ENCODE results near the gene SREK1IP1.

The SREK1IP1 gene

DNA sequence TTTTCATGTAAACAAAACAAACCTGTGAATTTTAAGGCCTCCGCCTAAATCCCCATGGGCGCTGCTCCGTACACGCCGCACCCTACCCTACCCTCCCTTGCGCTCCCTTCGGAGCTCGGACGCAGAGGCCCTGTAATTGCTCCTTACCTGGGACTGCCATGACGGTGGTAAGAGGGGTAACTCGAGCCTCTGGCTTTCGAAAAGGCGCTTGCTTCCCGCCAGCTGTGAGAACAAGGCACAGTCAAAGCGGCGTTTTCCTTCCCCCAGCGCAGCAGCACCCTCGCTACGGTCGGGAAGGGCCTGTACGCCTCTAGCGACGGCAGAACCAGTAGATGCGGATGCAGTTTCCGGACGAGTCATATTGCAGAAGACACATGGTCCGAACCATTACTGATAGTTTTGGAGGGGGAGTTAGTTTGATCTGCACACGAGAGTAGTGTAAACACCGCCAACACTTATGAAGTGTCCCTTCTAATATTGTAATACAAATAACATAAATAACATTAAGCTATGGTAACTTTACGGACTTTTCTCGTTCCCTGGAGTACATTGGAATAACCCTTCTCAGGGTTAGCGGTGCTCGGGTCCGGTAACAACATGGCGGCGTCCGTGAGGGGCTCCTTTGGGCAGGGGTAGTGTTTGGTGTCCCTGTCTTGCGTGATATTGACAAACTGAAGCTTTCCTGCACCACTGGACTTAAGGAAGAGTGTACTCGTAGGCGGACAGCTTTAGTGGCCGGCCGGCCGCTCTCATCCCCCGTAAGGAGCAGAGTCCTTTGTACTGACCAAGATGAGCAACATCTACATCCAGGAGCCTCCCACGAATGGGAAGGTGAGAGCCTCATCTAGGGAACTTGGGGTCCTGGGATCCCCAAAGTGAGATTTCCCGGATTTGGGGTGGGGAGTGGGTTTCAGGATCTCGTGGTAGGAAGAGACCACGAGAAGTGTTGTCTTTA, at the start of gene SREK1IP1, which contains the start of gene CWC27:
TSS of gene SREK1IP1 (minus strand) at position 334 of the 955 bp plus-strand sequence. CDS start at position 160, 174 bp downstream.
TSS of gene CWC27 (plus strand) at position 573 of the 955 bp plus-strand sequence. CDS start at position 790, 217 bp downstream.
- peak; percentile 78 for DNase-seq (ENCODE audit: low read depth)

DNA sequence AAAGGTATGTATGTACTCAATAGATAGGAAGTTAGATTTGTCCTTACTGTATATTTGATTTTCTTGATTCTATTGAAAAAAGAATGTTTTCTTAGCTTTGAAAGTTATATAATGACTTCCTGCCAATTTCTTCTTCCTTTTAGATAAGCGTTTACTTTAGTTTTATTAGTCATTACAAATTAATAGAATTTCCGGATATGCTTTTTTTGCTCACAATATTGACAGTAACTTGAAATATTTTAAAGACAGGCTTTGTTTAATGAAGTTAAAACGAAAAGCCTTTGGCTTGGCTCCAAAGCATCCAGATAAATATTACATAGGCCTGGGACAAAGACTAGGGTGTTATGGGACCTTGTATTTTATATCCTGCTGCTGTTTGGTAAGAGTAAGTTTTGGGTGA, 49.8 kb upstream of the SREK1IP1 start:
- no peak for DNase-seq (ENCODE audit: low read depth)

DNA sequence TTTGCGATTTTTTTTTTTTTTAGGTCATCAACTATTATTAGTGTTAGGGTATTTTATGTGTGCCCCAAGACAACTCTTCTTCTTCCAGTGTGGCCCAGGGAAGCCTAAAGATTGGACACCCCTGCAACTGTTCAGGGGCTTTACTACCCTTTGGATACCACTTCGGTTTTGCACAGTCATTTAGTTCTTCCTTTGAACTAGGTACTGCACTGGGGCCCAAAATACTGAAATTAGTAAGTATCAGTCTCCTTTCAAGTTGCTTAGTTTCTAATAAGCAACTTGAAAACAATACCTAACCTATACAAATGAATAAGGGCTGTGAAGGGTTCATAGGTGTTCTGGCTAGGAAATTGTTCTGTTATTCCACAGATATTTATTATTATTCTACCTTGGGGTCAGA, 45.6 kb upstream of the SREK1IP1 start:
- no peak for DNase-seq (ENCODE audit: low read depth)

DNA sequence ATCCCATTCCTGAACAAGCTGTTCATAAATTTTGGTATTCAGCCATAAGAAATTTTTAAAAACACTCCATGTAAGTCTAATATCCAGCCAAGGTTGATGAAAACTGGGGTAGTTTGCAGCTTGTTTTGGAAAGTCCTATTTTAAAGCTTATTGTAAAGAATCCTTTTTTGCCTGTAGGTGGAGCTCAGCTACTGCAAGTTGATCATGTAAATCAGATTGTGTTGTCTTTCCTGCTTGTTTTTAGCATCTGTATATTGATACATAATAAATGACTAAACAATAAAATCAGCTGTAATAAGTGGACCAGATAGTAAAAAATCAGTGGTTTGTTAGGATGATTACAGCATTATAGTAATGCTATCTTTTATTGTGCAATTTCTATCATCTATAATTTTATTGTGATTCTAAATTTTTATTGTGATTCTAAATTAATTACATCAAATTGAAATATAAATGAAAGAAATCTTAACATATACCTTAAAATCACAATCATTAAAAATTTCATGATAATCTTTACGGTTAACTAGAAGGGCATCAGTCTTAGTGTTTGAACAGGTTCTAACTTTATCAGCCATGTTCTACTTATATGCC, 42.7 kb upstream of the SREK1IP1 start:
- peak; percentile 51 for DNase-seq (ENCODE audit: low read depth)

DNA sequence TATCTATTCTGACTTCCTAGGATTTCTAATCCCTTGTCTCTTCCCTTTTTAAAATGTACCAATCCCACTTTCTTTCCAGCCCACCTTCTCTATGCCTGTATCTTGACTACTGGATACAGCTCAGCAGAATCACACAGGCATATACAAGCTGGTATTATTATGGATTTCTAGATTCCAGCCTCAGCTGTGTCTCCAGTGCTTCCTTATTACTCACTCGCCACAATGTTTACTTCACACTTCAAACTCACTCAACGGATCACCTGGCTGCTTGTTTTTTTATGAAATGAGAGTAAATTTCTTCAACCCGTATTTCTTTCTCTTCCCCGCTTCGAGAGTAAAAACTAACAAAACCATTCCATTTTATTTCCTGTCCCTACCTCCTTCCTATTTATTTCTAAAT, 39.0 kb upstream of the SREK1IP1 start:
- DNase-seq (ENCODE audit: low read depth): peak; percentile 42

DNA sequence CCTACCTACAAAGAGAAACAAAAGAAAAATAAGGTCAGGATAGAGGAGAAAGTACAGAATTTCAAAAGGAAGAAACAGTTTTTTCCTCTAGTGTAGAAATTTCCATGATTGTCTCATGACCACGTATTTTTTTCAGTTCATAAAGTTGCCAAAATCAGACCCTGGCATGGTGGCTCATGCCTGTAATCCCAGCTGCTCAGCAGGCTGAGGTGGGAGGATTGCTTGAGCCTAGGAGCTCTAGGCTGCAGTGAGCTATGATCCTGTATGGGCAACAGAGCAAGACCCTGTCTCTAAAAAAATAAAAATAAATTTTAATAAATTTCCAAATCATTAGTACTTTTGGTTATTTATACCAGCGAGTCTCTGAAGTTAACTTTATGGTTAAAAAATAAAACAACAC, 38.0 kb upstream of the SREK1IP1 start:
- no peak for DNase-seq (ENCODE audit: low read depth)

DNA sequence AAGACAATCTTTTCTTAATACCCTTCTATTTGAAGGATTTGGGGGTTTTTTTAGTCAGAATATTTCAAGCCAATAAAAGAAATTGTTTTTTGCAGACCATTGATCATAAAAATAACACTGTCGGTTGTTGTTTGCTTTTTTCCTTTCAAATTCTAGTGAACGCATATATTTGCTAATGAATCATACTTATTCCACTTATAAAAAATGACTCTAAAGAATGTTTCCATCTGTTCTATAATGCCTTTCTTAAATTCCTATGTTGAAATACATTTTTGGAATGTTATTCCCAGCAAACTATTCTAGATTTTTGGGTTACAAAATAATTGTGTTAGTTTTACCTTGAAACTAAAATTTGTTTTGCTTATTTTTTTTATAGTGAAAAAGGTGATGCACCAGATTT, 32.4 kb upstream of the SREK1IP1 start:
- DNase-seq (ENCODE audit: low read depth): no peak

DNA sequence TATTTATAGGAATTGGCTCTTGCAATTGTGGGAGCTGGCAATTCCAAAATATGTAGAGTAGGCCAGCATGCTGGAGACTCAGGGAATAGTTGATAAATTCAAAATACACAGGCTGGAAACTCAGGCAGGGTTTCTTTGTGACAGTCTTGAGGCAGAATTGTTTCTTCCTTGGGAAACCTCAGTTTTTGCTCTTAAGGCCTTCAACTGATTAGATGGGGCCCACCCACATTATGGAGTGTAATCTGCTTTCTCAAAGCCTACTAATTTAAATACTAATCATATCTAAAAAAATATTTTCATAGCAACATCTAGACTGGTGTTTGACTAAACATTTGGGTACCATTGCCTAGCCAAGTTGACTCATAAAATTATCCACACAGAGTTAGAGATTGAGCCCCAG, 27.8 kb upstream of the SREK1IP1 start:
- no peak for DNase-seq (ENCODE audit: low read depth)

DNA sequence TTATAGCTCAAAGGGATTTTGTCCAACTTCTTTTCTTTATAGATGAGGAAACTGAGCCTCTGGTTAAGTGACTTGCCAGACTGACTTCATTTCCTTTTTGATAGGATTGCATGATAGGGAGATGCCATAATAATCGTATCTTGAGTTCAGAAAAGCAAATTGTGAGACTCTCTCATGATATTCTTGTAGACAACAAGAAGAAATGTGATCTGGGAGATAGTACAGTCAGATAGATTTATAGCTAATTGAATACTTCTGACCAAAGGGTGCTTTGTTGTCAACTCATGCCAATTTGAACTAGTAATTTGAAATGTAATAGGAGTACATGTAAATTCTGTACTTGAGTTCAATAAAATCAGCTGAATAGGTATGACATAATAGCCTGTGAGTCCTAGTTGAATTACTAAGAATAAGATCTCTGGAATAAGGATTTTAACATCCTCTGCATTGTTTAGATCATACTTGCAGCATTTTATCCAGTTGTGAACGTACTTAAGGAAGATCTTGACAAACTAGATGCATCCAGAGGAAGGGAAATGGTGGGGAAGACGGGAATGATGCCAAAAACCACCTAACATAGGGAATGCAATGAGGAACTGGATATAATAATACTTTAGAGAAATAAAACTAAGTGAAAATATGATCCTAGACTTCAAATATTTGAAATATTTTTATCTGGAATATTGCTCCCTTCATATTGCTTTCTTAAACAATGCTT, 25.7 kb upstream of the SREK1IP1 start:
- no peak for DNase-seq (ENCODE audit: low read depth)

DNA sequence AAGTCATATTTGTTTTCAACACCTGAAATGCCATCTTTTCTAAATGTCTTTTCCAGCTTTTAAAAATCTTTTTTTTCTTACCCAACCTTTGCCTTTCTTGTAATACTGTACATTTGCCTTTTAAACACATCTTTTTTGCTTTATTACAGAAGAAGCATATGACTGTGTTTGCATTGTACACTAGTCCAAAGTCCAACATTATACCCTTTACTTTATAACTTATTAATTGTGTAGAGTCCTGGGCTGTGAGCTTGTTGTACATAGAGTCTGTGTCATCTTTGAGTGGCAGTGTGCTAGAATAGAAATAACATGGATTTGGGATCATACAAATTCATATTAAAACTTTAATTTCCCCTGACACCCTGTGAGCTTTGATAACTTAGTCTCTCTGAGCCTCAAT, 24.0 kb upstream of the SREK1IP1 start:
- no peak for DNase-seq (ENCODE audit: low read depth)

DNA sequence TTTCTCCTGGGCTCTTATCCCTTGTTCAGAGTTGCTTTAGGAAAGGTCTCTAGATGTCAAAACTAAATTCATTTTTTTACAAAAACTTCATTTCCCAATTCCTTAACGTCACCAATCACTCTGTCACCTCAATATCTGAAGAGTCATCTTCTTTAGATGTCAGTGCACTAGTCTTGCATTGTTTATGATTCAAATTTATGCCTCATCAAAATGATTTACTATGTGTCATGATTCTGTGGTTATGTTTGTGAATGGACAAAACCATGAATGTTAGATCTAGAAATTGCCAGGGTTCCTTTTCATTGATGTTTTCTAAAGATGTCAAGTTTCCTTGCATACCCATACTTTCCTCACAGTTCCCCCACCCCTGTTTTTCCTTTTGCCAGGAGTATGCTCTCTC, 21.7 kb upstream of the SREK1IP1 start:
- no peak for DNase-seq (ENCODE audit: low read depth)

DNA sequence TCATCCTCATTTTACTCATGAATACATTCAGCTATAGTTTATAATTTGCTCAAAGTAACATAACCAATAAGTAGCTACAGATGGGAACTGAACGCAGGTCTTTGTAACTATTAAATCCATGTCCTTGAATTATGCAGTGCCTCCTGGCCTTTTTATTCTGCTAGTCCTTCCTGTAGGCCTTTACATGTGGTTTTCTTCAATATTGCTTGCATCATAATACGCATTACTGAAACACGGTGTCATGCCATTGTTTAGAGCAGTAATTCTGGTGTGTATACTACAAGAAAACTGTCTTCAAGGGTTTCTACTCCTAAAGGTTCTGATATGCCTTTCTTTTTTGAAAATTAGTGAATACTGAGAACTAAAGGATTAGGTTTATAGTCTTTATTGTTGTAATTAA, 21.0 kb upstream of the SREK1IP1 start:
- DNase-seq (ENCODE audit: low read depth): peak; percentile 48

DNA sequence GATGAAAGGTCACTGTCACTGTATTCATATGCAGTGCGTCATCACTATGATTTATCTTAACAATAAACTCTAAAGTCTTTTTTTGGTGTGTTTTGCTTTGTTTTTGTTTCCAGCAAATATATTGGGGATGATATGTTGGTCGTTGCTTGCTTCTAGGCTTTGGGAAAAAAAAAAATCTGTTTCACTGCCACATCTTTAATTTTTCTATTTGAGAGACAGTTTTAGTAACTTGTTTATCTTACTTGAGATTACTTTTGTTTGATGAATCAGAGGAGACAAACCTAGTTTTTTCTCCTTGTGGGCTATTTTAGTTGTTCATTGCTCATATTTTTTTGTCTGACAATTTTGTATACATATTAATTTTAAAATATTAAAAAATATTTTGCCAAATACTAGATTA, 19.7 kb upstream of the SREK1IP1 start:
- DNase-seq (ENCODE audit: low read depth): no peak

DNA sequence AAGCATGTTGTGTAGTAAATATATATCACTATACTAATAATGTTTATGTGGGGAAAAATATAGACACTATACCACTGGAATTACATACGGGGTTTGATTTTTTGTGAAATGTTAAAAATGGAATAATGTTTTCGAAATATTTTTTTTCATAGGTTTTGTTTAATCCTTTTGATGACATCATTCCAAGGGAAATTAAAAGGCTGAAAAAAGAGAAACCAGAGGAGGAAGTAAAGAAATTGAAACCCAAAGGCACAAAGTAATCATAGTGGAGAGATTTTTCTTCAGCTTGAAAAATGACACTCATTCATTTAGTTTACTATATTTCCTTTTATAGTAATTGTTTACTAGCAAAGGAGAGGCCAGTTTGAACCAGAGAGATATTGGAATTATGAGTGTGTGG, 17.9 kb upstream of the SREK1IP1 start:
- no peak for DNase-seq (ENCODE audit: low read depth)

DNA sequence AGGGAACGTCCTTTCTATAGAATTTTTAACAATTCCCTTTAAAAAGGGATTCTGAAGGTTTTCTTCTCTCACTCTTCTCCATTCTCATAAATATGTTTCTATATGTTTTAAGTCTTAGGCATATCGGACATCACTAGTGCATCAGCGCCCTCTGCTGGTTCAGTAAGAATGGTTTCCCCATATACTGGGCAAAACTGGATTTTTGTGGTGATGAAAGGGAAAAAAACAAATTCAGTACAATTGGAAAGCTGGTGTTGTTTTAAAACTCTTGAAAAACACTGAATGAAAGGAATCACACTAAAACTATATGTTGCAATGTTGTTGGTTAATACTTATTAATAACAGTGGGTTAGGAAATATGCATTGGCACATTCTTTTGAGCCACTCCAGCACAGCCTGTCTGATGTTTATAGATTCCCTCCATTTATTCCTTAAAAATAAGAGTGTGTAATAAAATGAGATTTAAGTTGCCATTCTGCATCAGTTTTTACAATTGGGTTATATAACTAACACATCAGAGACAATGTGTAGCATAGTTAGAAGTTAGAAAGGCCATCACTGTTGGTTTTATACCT, 16.0 kb upstream of the SREK1IP1 start:
- DNase-seq (ENCODE audit: low read depth): peak; percentile 55

DNA sequence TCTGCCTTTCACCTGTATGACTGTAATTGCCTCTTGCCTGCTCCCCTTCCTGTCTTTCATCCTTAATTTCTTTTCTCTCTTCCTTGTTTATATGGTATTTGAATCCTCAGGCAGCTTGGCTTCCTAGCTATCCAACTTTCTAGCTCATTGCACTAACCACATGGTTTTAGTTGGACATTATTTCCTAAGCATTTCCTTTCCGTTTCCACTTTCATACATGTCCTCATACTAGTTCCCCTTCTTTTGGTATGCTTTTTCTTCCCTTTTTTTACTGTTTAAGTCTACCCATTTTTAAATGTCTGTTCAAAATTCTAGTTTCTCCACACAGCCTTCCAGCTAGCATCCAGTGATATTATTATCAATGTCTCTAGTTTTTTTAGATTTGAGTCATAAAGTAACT, 6.8 kb upstream of the SREK1IP1 start:
- no peak for DNase-seq (ENCODE audit: low read depth)

DNA sequence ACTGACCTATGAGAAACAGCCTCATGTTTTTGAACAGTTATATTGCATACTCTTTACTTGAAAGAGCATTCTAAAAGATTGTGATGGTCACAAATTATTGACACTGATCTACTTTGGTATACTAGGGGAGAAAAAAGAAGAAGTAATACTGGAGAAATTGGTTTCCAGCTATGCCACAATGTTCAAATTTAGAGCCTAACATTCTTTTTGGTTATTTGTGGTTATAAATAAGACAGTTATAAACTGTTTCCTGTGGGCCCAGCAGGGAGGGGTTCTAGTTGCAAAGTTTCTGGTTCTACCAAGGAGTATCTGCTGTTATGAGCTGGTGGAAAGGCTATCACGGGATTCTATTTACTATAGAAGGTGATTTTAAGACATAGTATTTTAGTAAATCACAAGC, 5.0 kb upstream of the SREK1IP1 start:
- DNase-seq (ENCODE audit: low read depth): no peak

DNA sequence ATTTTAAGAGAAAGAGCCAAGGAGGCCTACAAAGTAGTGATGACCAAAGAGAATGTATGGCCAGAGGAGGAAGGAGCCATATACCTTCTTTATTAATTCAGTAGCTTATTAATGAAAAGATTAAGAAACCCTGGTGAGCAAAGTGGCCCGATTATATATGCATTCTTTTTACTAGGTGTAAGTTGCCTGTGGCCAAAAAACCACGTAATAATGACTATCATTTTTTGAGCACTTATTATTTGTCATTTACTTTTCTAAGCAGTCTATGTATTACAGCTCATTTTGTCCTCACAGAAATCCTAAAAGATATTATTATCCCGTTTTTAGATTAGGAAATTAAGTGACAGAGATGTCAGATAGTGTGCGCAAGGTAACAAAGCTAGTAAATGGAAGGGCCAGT, 3.2 kb upstream of the SREK1IP1 start:
- no peak for DNase-seq (ENCODE audit: low read depth)

DNA sequence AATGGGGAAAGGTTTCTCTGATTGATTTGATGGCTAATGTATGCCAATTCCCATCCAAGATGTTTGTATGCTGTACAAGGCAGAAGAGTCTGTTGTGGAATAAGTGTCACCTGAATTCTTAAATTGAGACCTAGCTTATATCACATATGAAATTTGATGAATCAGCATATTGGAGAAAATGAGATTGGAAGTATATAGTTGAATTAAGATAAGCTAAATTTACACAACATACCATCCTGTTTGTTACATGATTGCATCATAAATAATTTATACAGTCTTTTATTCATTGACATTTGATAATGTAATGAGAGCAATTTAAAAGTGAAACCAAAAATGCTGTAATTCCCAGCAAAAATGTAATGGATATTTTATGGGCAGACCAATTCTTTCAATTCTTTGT, 1.4 kb upstream of the SREK1IP1 start:
- DNase-seq (ENCODE audit: low read depth): no peak

DNA sequence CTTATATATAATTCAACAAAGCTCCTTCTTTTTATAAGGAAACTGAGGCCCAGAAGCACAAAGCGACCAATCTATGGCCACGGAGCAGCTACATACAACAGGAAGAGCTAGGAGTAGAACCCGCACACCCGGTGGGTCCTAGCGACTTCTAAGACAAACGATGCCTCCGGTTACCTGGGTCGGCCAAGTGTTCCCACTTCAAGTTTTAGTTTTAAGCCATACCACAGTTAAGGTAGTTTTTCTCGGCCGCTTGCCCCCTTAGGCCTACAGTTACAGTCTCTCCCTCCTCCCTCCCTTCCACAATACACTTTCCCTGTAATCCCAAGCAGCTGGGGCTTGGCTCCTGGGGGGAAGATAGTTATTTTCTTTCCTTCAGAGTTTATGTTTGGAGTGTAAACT, 533 bp downstream of the SREK1IP1 start:
- no peak for DNase-seq (ENCODE audit: low read depth)

DNA sequence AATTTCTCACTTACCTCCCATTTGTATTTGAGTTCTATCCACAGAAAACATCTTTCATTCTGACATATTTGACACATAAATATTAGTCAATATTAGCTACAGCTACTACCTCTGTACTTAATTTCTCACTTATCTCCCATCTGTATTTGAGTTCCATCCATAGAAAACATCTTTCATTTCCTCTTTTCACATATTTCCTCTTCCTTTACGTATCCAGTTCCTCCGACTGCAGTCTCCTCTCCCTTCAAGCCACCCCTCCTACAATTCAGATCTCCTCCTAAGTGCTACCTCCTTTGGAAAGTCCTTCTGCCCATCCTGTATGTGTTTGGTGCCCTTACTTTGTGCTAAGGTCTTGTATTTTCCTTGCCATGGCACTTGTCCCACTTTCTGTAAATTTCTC, 1.6 kb downstream of the SREK1IP1 start:
- DNase-seq (ENCODE audit: low read depth): no peak

DNA sequence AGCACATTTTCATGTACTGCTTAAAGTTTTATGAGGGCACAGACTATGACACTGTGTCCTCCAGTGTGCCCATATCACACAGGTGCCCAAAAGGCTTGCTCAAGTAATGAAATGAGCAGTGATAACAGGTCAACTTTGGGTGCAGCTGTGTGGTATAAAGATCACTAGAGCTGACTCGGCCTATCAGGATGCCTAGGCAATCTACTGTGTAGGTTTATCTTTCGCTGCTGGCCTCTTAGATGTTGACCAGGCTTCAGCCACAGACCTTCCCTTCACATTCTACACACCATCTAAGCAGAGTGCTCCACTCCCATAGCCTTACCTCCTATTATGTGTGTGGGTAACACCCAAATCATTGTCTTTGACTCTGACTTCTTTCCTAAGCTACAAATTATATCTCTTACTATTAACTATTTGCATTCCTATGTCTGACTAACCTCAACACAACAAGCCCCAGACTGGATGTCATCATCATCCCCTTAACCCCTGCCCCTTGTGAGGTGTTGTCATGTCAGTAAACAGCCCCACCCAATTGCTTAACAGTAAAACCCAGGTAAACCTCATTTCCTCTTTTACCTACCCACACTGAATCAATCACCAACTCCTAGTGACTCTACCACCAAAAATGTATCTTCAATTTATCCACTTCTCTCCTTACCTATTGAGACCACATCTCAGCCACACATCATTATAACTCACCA, 2.5 kb downstream of the SREK1IP1 start:
- DNase-seq (ENCODE audit: low read depth): no peak

Measured in non-pigmented ciliary epithelial cell (primary cell).